HepG2 (cell line): ENCODE data around the gene RPL21. TPM values are rescaled to one million over a fixed set of nuclear protein-coding genes. Genes with fewer than 3 reads are reported as not detected.
A peak's percentile ranks its signal among the peaks of the same experiment; 100 is the strongest.

Source experiments
- ATAC-seq: fragments of 200-7000 bp; cut with Tn5 transposase; 3 replicates; pipeline ENCODE4 v1.9.1; 2020; ENCODE audit warnings: mild to moderate bottlenecking, moderate library complexity
- BruUV-seq: library from RNA; stranded (reverse); fragments of 400-500 nt; replicated peaks from 2 replicates; lab custom pipeline; 2021; lab: Mats Ljungman, UMichigan
- CTCF ChIA-PET: fragments of 300-600 bp; formaldehyde crosslinking; extraction: SDS; loops from one replicate; lab custom pipeline; 2021; ENCODE audit warnings: low total read pairs, inconsistent platforms, low intra/inter-chr PET ratio; lab: Yijun Ruan, JAX
- POLR2A ChIA-PET: fragments of 350-600 bp; sonication (Branson Sonifier 250); formaldehyde crosslinking; loops from one replicate; lab custom pipeline; 2020; ENCODE audit warnings: antibody characterized with exemption, inconsistent platforms; lab: Yijun Ruan, JAX
- DNase-seq: peaks from one replicate; pipeline ENCODE4 v3.0.0-alpha.2; 2015; ENCODE audit warnings: low spot score
- FAIRE-seq: peaks from 3 replicates; lab custom pipeline; 2011; peaks lifted over from hg19 to GRCh38; lab: Jason Lieb, UNC
- H2AFZ ChIP-seq: one replicate; pipeline ENCODE4 v1.6.1; 2011; ENCODE audit warnings: low read length, inconsistent platforms
- H3K27ac ChIP-seq: fragments of 300-600 bp; 3 replicates; pipeline ENCODE4 v1.8.0; 2011; ENCODE audit warnings: mixed run types, mild to moderate bottlenecking, mixed read lengths, low read length, inconsistent platforms; ENCODE audit not compliant: insufficient read depth; ENCODE audit errors: extremely low read length
- H3K27me3 ChIP-seq, 2 experiments: fragments of 200-600 bp in 1 of 2; 2 replicates in 1 of 2; 3 replicates in 1 of 2; pipeline versions ENCODE4 v1.6.0 to v1.8.0; 2011; ENCODE audit warnings: low read length in 2 of 2, mild to moderate bottlenecking in 2 of 2, moderate library complexity in 2 of 2, inconsistent platforms in 1 of 2; ENCODE audit not compliant: insufficient read depth in 2 of 2, control insufficient read depth in 1 of 2
- H3K36me3 ChIP-seq, 2 experiments: fragments of 200-600 bp in 1 of 2; replicated peaks in 1 of 2; 2 replicates in 1 of 2; 3 replicates in 1 of 2; pipeline versions ENCODE4 v1.5.1 to v1.8.0; 2011; ENCODE audit warnings: low read length in 2 of 2, inconsistent platforms in 1 of 2; ENCODE audit not compliant: insufficient read depth in 2 of 2, control insufficient read depth in 1 of 2
- H3K4me1 ChIP-seq: 2 replicates; pipeline ENCODE4 v1.5.1; 2012; ENCODE audit warnings: low read length, inconsistent platforms; ENCODE audit not compliant: insufficient read depth
- H3K4me2 ChIP-seq: 2 replicates; pipeline ENCODE4 v1.6.0; 2011; ENCODE audit warnings: low read depth, low read length, inconsistent platforms
- H3K4me3 ChIP-seq, 3 experiments: fragments of 200-600 bp in 1 of 3; sonication (generic), shearing (Covaris generic) in 1 of 3; replicated peaks in 1 of 3; 2 replicates each; pipeline ENCODE4 v1.5.1; 2011 to 2016; ENCODE audit warnings: low read length in 3 of 3, inconsistent platforms in 2 of 3, low read depth in 2 of 3, mild to moderate bottlenecking in 2 of 3, control low read depth in 1 of 3, mixed read lengths in 1 of 3; ENCODE audit not compliant: insufficient read depth in 1 of 3
- H3K79me2 ChIP-seq: one replicate; pipeline ENCODE4 v1.6.1; 2011; ENCODE audit warnings: low read length, inconsistent platforms; ENCODE audit not compliant: insufficient read depth
- H3K9ac ChIP-seq: 2 replicates; pipeline ENCODE4 v1.6.0; 2011; ENCODE audit warnings: mild to moderate bottlenecking, low read depth, low read length, inconsistent platforms; ENCODE audit not compliant: insufficient read depth
- H3K9me3 ChIP-seq: 2 replicates; pipeline ENCODE4 v1.5.1; 2012; ENCODE audit warnings: mild to moderate bottlenecking, low read length
- H4K20me1 ChIP-seq: 2 replicates; pipeline ENCODE4 v1.6.0; 2011; ENCODE audit warnings: inconsistent platforms, mild to moderate bottlenecking, low read length, moderate library complexity; ENCODE audit not compliant: insufficient read depth
- BRD4 ChIP-seq: sonication (generic); formaldehyde crosslinking; IDR thresholded peaks from 2 replicates; pipeline ENCODE4 v1.4.0; 2020; ENCODE audit warnings: missing genetic modification reagents
- KDM5B ChIP-seq: sonication (generic); formaldehyde crosslinking; IDR thresholded peaks from 2 replicates; pipeline ENCODE4 v1.4.0; 2020; ENCODE audit warnings: missing genetic modification reagents, mild to moderate bottlenecking, borderline replicate concordance
- MTF1 ChIP-seq: sonication (generic); formaldehyde crosslinking; IDR thresholded peaks from 2 replicates; pipeline ENCODE4 v1.5.0; 2020; ENCODE audit warnings: missing genetic modification reagents
- MYC ChIP-seq: sonication (generic); formaldehyde crosslinking; IDR thresholded peaks from 2 replicates; pipeline ENCODE4 v1.9.0; 2021; ENCODE audit warnings: missing genetic modification reagents, borderline replicate concordance
- NFE2 ChIP-seq: sonication (generic); formaldehyde crosslinking; IDR thresholded peaks from 2 replicates; pipeline ENCODE4 v1.4.0; 2020; ENCODE audit warnings: missing genetic modification reagents
- NR2F1 ChIP-seq, 2 experiments: fragments of 450-650 bp in 1 of 2; formaldehyde crosslinking in 1 of 2; IDR thresholded peaks; 2 replicates each; pipeline versions ENCODE4 v1.5.0 to v1.6.1; 2016 to 2020; ENCODE audit warnings: mild to moderate bottlenecking in 1 of 2, missing compliant biosample characterization in 1 of 2, missing genetic modification reagents in 1 of 2, moderate library complexity in 1 of 2
- POLR2A ChIP-seq, 2 experiments: IDR thresholded peaks; 2 replicates each; pipeline ENCODE4 v1.6.1; 2011; ENCODE audit warnings: low read depth in 2 of 2, low read length in 2 of 2, mild to moderate bottlenecking in 1 of 2, moderate library complexity in 1 of 2; ENCODE audit not compliant: insufficient read depth in 1 of 2
- POLR2AphosphoS5 ChIP-seq: IDR thresholded peaks from 2 replicates; pipeline ENCODE4 v1.6.1; 2012; ENCODE audit warnings: low read depth, low read length
- RBM22 ChIP-seq: fragments of 200-400 bp; formaldehyde crosslinking; optimal IDR thresholded peaks from 2 replicates; pipeline ENCODE3; 2017; ENCODE audit warnings: mild to moderate bottlenecking, low read length, moderate library complexity
- SRF ChIP-seq: IDR thresholded peaks from 2 replicates; pipeline ENCODE4 v1.6.1; 2011; ENCODE audit warnings: mild to moderate bottlenecking, low read depth, low read length, moderate library complexity
- XBP1 ChIP-seq: sonication (generic); formaldehyde crosslinking; IDR thresholded peaks from 2 replicates; pipeline ENCODE4 v1.5.0; 2020; ENCODE audit warnings: missing genetic modification reagents
- ZBTB38 ChIP-seq: sonication (generic); formaldehyde crosslinking; IDR thresholded peaks from 2 replicates; pipeline ENCODE4 v1.5.1; 2020; ENCODE audit warnings: mild to moderate bottlenecking, missing genetic modification reagents
- ZMYM3 ChIP-seq: sonication (generic); formaldehyde crosslinking; IDR thresholded peaks from 2 replicates; pipeline ENCODE4 v1.5.1; 2020; ENCODE audit warnings: mild to moderate bottlenecking, missing genetic modification reagents
- ZMYM4 ChIP-seq: sonication (generic); formaldehyde crosslinking; IDR thresholded peaks from 2 replicates; pipeline ENCODE4 v1.8.1; 2023; ENCODE audit warnings: mild to moderate bottlenecking, missing genetic modification reagents
- WGBS: methylation state at CpG from one replicate; pipeline ENCODE4 v1.1.6; 2017; ENCODE audit warnings: low lambda C conversion rate; 5-methylcytosine and 5-hydroxymethylcytosine counted together
- in situ Hi-C: cut with HindIII; loops from 2 replicates; pipeline ENCODE4 v1.10.0; 2017; ENCODE audit warnings: low pct_unique_long_range_greater_than_20kb; ENCODE audit not compliant: extremely low pct_ligation_motif_present
- intact Hi-C: fragments of 100-400 bp; cut with micrococcal nuclease; formaldehyde crosslinking; loops from one replicate; pipeline ENCODE4 v1.10.0; 2022; ENCODE audit not compliant: unreplicated experiment
- polyA plus RNA-seq, 8 experiments: library from polyadenylated mRNA; depleted of rRNA in 3 of 8; stranded (reverse) in 7 of 8; unstranded in 1 of 8; fragments of >200 nt; fragmentation: Illumina TruSeq in 4 of 8; extraction: Trizol in 4 of 8; gene quantifications; 2 replicates each; pipeline versions ENCODE4 v1.2.1 to v1.2.3, GENCODE V29; 2011 to 2016; ENCODE audit warnings: low read depth in 4 of 8, missing spikeins in 1 of 8, mixed read lengths in 1 of 8; ENCODE audit not compliant: insufficient read depth in 1 of 8
- total RNA-seq, 5 experiments: library from RNA; depleted of rRNA; stranded (reverse); fragments of >200 nt; fragmentation: Illumina TruSeq; extraction: Trizol; gene quantifications; 2 replicates each; pipeline ENCODE4 v1.2.3, GENCODE V29; 2016; ENCODE audit warnings: low read depth in 1 of 5
- TF ChIP-seq, protein P1 (sequence below): sonication (generic); formaldehyde crosslinking; IDR thresholded peaks from 2 replicates; pipeline ENCODE4 v1.5.0; 2020; ENCODE audit warnings: missing genetic modification reagents
- TF ChIP-seq, protein P2 (sequence below): IDR thresholded peaks from 2 replicates; pipeline ENCODE4 v1.6.1; 2012; ENCODE audit warnings: low read length, improper control_type of control experiment
- TF ChIP-seq, protein P3 (sequence below): sonication (generic); formaldehyde crosslinking; IDR thresholded peaks from 2 replicates; pipeline ENCODE4 v1.4.0; 2020; ENCODE audit warnings: missing genetic modification reagents; ENCODE audit errors: not compliant biosample characterization

Gene RPL21
- total and polyA plus RNA-seq, 2 of the 13 experiments (the other 11 are each of a cell fraction or from before 2014, with no cell fraction given): 1,234 to 1,261 TPM

DNA sequence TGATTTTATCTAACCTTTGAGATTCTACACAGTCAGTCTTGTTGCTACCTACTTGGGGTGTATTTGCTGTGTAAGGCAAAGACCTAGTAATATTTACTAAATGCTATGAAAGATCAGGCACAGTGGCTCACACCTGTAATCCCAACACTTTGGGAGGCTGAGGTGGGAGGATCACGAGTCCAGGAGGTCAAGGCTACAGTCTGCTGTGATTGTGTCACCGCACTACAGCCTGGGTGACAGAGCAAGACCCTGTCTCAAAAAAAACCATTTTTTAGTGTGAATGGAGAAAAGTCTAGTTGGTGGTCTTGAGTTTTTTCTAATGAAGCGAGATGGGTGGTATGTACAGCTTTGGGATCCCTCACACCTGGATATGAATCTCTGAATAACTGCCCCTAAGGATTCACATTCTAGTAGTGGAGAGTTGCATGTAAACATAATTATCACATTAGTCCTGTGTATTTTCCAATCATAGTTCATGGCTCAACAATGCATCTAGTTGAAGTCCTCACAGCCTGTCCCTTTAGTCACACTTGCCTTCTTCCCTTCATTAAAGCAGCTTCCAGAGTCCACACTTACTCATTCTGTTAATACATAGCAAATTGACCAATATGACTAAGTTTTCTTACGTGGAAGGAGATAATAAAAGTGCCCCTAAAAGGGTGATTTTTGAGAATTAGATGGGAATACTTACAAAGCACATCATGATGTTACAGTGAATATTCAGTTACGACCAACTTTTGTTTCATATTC, 7.5 kb downstream of the RPL21 start (continued):
- TF ChIP-seq MYC (CRISPR knock-in tag) (no peak), NR2F1 (CRISPR knock-in tag; IDR thresholded peaks at IDR 0.05) (no peak), SRF (no peak), BRD4 (no peak), ZMYM3 (no peak), NFE2 (CRISPR knock-in tag) (no peak), MTF1 (CRISPR knock-in tag) (no peak), KDM5B (CRISPR knock-in tag) (no peak), ZBTB38 (CRISPR knock-in tag) (no peak), ZMYM4 (CRISPR knock-in tag) (0 out of 2 replicates have a peak, but pooled peaks have one; percentile 32), POLR2A (IDR thresholded peaks at IDR 0.05; ENCODE audit: insufficient read depth in 1 of 2, low read depth in 2 of 2, low read length in 2 of 2) (peak in 1 of 2 experiments; percentile 21; a peak in 1 of 4 replicates), POLR2AphosphoS5 (0 out of 2 replicates have a peak, but pooled peaks have one; percentile 17)
- TF ChIP-seq, protein P1, sequence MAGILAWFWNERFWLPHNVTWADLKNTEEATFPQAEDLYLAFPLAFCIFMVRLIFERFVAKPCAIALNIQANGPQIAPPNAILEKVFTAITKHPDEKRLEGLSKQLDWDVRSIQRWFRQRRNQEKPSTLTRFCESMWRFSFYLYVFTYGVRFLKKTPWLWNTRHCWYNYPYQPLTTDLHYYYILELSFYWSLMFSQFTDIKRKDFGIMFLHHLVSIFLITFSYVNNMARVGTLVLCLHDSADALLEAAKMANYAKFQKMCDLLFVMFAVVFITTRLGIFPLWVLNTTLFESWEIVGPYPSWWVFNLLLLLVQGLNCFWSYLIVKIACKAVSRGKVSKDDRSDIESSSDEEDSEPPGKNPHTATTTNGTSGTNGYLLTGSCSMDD: no peak

DNA sequence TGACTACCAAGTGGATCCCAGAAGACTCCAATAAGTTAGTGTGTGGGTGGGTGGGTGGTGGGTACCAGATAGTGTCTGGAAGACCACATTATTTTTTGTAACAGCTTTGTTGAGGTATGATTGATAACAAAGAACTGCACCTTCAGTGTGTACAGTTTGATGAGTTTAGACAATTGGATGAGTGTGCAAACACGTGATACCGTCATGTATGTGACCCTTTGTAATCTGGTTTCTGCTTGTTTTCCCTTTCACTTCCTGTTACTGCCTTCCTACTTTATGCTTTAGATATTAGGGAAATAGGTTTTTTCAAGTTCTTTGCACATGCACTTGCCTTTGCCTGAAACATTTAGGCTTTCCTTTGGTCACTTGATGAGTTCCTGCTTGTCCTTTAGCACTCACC, 8.5 kb downstream of the RPL21 start:
- CTCF ChIA-PET: no interaction called here
- H3K36me3 ChIP-seq: peaks cover 8 to 25% of the 10 kb centered on the region in 2 experiments
- POLR2A ChIA-PET: interaction anchor here (0.6 kb wide), 1 partner anchor 26 kb away, joined by 4 read pairs; no protein-coding TSS in a partner anchor
- no peak overlapping the region for H3K4me2 ChIP-seq
- no peak for FAIRE-seq
- peaks cover 44% of the 10 kb centered on the region for H3K4me1 ChIP-seq
- H3K9ac ChIP-seq: no peak overlapping the region
- no peaks in the 10 kb centered on the region for H3K9me3 ChIP-seq
- 71% methylated on average over 2 of the region's 2 CpGs for WGBS
- no peak for DNase-seq
- TF ChIP-seq, protein P2, sequence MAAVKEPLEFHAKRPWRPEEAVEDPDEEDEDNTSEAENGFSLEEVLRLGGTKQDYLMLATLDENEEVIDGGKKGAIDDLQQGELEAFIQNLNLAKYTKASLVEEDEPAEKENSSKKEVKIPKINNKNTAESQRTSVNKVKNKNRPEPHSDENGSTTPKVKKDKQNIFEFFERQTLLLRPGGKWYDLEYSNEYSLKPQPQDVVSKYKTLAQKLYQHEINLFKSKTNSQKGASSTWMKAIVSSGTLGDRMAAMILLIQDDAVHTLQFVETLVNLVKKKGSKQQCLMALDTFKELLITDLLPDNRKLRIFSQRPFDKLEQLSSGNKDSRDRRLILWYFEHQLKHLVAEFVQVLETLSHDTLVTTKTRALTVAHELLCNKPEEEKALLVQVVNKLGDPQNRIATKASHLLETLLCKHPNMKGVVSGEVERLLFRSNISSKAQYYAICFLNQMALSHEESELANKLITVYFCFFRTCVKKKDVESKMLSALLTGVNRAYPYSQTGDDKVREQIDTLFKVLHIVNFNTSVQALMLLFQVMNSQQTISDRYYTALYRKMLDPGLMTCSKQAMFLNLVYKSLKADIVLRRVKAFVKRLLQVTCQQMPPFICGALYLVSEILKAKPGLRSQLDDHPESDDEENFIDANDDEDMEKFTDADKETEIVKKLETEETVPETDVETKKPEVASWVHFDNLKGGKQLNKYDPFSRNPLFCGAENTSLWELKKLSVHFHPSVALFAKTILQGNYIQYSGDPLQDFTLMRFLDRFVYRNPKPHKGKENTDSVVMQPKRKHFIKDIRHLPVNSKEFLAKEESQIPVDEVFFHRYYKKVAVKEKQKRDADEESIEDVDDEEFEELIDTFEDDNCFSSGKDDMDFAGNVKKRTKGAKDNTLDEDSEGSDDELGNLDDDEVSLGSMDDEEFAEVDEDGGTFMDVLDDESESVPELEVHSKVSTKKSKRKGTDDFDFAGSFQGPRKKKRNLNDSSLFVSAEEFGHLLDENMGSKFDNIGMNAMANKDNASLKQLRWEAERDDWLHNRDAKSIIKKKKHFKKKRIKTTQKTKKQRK: no peak
- TF ChIP-seq, protein P3, sequence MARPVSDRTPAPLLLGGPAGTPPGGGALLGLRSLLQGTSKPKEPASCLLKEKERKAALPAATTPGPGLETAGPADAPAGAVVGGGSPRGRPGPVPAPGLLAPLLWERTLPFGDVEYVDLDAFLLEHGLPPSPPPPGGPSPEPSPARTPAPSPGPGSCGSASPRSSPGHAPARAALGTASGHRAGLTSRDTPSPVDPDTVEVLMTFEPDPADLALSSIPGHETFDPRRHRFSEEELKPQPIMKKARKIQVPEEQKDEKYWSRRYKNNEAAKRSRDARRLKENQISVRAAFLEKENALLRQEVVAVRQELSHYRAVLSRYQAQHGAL (CRISPR knock-in tag): no peak
- TF ChIP-seq RBM22 (peak; percentile 45), XBP1 (CRISPR knock-in tag) (no peak)
- in situ Hi-C loops: no loop called here
- H2AFZ ChIP-seq: no peak overlapping the region
- ATAC-seq: peak; percentile 7; the same call in 1 of the 3 replicates
- no peak overlapping the region for H3K27ac ChIP-seq
- H4K20me1 ChIP-seq: peaks cover 14% of the 10 kb centered on the region
- BruUV-seq: no TSS peak
- no peaks in the 10 kb centered on the region for H3K27me3 ChIP-seq
- peaks cover 6% of the 10 kb centered on the region for H3K79me2 ChIP-seq
- intact Hi-C loops: no loop called here
- H3K4me3 ChIP-seq: no peak overlapping the region
